Nephron (organoid): ENCODE results near the gene RAB40B.

Source experiments
- H3K27ac Mint-ChIP-seq, 3 experiments: 2 replicates each; pipeline ENCODE4 v1.8.0; 2020; ENCODE audit warnings: mixed read lengths in 3 of 3, mild to moderate bottlenecking in 2 of 3, moderate library complexity in 1 of 3
- H3K27me3 Mint-ChIP-seq: 2 replicates; pipeline ENCODE4 v1.8.0; 2021; ENCODE audit warnings: low read depth, mild to moderate bottlenecking, moderate library complexity, mixed read lengths
- H3K36me3 Mint-ChIP-seq: 2 replicates; pipeline ENCODE4 v1.8.0; 2020; ENCODE audit warnings: low read depth, mixed read lengths
- H3K4me1 Mint-ChIP-seq: 2 replicates; pipeline ENCODE4 v1.8.0; 2020; ENCODE audit warnings: mixed read lengths
- H3K4me3 Mint-ChIP-seq, 3 experiments: 2 replicates each; pipeline ENCODE4 v1.8.0; 2020; ENCODE audit warnings: mild to moderate bottlenecking in 3 of 3, mixed read lengths in 3 of 3, moderate library complexity in 2 of 3
- H3K9me3 Mint-ChIP-seq: 2 replicates; pipeline ENCODE4 v1.8.0; 2020; ENCODE audit warnings: mixed read lengths
- TF ChIP-seq, protein P1 (sequence below), 3 experiments: fragments of 200-600 bp; sonication (generic); IDR thresholded peaks; one replicate each; pipeline ENCODE4 v1.5.0; 2021; ENCODE audit warnings: antibody characterized with exemption in 3 of 3; ENCODE audit not compliant: unreplicated experiment in 3 of 3

Gene RAB40B

DNA sequence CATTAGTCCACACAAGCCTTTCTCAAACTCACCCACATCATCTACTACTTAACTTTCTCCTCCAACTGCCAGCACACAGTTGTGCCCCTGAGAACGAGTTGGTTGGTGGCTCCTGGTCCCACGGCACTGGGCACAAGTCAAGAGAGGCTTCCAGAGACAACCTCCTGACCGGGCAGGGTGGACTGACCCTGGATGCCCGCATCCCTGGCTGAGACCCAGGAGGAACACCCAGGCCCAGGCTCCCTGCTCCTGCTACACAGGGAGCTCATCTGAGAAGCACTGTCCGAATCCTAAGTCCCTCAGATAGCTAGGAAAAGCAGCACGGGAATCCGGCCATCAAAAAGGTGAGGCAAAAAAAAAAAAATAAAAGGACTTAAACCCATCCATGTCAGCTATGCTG, 79.3 kb downstream of the RAB40B start:
- Mint-ChIP-seq H3K9me3 (no peaks in the 10 kb centered on the region), H3K36me3 (peaks cover 70% of the 10 kb centered on the region), H3K27ac (no peak overlapping the region), H3K27me3 (no peaks in the 10 kb centered on the region), H3K4me1 (no peaks in the 10 kb centered on the region), H3K4me3 (no peak overlapping the region)
- TF ChIP-seq, protein P1, sequence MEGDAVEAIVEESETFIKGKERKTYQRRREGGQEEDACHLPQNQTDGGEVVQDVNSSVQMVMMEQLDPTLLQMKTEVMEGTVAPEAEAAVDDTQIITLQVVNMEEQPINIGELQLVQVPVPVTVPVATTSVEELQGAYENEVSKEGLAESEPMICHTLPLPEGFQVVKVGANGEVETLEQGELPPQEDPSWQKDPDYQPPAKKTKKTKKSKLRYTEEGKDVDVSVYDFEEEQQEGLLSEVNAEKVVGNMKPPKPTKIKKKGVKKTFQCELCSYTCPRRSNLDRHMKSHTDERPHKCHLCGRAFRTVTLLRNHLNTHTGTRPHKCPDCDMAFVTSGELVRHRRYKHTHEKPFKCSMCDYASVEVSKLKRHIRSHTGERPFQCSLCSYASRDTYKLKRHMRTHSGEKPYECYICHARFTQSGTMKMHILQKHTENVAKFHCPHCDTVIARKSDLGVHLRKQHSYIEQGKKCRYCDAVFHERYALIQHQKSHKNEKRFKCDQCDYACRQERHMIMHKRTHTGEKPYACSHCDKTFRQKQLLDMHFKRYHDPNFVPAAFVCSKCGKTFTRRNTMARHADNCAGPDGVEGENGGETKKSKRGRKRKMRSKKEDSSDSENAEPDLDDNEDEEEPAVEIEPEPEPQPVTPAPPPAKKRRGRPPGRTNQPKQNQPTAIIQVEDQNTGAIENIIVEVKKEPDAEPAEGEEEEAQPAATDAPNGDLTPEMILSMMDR (IDR thresholded peaks at IDR 0.05; ENCODE audit: unreplicated experiment in 3 of 3), result no peak

DNA sequence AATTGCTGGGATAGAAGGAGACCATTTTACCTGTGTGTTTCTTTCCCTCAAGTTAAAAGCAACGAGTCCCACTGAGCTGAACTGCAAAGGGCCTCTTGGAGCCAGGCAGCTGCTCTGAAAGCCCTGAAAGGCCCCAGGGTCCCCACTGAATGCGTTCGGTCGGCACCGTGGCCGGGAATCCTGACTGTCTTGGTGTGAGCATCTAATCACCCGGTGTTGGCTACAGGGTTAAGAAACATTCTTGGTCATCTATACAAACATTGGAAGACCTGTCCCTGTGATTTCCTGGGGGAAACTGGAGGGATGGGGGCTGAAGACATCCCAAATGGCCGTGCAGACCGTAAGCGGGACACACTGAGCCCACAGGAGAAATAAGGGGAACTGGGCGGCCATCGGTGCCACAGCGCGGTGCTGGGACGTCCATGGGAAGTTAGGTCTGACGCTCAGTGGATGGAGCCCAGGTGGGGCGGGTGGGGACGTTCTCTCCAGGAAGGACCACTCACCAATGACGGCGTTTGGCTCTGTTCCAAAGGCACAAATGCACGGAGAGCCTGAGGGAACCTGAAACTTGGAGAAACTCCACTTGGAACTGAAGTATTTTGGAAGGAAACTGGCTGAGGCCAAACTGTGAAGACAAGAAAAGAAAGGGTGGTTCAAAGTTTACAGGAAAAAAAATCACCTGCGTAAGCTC, 82.3 kb downstream of the RAB40B start:
- H3K27ac Mint-ChIP-seq, result peak overlapping the region in 1 of 3 experiments; percentile 90
- no peaks in the 10 kb centered on the region for H3K9me3 Mint-ChIP-seq
- TF ChIP-seq, protein P1 (IDR thresholded peaks at IDR 0.05; ENCODE audit: unreplicated experiment in 3 of 3), result no peak
- H3K4me1 Mint-ChIP-seq, result peaks cover 11% of the 10 kb centered on the region
- H3K4me3 Mint-ChIP-seq, result no peak overlapping the region
- H3K27me3 Mint-ChIP-seq, result no peaks in the 10 kb centered on the region
- H3K36me3 Mint-ChIP-seq, result peaks cover 80% of the 10 kb centered on the region

DNA sequence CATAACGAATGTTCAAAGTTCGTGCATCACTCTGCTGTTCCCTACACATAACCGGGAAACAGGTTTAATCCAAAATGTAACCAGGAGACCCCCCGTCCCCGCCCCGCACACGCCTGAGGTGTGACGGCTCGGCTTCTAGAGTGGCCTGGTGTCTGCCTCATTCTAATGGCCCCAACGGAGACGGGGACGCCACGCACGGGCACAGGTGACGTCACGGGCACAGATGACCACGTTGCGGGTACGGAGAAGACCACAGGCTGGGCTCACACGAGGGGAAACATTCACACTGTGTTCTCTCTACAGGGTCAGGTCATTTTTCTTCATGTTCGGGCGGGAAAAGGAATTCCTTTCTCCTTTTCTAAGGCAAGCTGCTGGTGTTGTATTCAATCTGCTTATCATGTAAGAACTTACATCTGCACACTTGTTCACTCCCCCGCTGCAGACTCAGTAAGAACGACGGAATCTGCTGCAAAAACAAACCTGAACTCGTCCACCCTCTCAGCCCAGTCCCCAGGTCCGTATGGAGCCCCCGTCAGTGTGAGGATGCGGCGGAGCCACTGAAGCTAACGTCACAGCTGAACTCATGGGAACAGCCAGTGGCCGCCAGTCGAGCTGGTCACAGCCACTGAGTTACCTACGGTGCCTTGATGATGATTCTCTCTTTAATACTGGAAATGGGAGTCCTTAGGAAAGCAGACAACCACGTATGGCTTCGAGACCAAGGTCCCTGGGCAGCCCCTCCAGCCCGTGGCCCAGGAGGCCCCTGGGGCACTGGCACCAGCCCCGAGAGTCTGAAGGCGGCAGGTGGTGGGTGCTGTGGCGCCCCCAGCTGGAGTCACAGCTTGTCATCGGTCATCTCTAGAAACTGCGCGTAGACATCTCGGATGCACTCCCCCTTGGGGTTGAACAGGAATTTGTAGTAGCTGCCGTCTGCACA, 83.1 kb downstream of the RAB40B start:
- peak overlapping the region; percentile 47 to 90 (median 68) for H3K27ac Mint-ChIP-seq
- H3K36me3 Mint-ChIP-seq, result peaks cover 74% of the 10 kb centered on the region
- no peak overlapping the region for H3K4me3 Mint-ChIP-seq
- peaks cover 11% of the 10 kb centered on the region for H3K4me1 Mint-ChIP-seq
- H3K9me3 Mint-ChIP-seq, result no peaks in the 10 kb centered on the region
- TF ChIP-seq, protein P1 (IDR thresholded peaks at IDR 0.05; ENCODE audit: unreplicated experiment in 3 of 3), result no peak
- H3K27me3 Mint-ChIP-seq, result no peaks in the 10 kb centered on the region

DNA sequence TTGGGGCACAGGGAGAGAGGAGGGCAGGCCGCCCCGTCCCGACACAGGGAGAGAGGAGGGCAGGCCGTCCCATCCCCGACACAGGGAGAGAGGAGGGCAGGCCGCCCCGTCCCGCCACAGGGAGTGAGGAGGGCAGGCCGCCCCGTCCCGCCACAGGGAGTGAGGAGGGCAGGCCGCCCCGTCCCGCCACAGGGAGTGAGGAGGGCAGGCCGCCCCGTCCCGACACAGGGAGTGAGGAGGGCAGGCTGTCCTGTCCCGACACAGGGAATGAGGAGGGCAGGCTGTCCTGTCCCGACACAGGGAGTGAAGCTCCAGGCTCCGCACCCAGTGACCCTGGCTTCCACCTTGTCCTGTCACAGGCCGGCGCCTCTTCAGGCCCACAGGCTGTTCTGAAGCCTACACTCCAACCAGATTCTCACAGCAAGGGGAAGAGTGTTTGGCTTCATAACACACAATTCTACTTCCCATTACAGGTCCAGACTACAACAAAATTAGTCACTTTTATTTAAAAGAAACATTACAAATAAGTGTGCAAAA, 84.3 kb downstream of the RAB40B start:
- Mint-ChIP-seq H3K4me3 (no peak overlapping the region), H3K4me1 (peaks cover 20% of the 10 kb centered on the region), H3K27me3 (no peaks in the 10 kb centered on the region), H3K36me3 (peaks cover 76% of the 10 kb centered on the region), H3K9me3 (peaks cover 9% of the 10 kb centered on the region), H3K27ac (peak overlapping the region in 2 of 3 experiments; percentile 53 to 85)
- TF ChIP-seq, protein P1 (IDR thresholded peaks at IDR 0.05; ENCODE audit: unreplicated experiment in 3 of 3), result no peak

DNA sequence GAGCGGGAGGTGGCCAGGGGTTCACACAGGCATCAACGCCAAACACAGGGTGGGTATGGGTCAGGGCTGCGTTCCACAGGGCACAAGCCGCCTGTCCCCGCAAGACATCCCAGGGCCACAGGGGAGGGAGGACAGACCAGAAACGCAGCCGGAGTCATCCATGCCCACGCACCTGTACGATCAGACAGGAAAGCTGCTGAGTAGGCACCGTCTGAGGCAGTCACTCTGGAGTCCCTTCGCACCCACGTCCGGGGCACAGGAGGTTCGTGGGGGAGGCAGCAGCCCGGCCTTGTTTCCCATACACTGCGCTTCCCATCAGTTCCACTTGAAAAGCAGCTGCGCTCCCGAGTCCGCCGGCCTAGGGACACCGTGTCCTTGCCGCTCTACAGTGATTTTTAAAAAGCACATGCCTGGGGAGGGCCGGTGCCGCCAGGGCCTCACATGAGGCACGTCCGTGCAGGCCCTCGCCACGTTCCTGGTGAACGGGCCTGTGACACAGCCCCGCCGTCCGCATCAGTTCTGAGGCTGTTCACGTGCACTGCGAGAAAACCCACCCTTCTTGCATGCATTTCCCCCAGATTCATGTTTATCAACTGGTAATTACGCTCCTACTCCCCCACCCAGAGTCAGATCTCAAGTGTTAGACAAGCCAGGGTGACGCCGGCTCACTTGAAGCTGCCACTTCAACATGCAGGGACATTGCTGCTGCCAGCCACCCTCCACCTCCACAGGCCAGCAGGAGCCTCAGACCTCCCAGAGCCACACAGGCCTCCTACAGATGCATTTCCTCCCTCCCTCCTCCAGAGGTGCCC, 85.0 kb downstream of the RAB40B start:
- Mint-ChIP-seq H3K36me3 (peaks cover 75% of the 10 kb centered on the region), H3K4me3 (peak overlapping the region in 1 of 3 experiments; percentile 7), H3K27me3 (no peaks in the 10 kb centered on the region), H3K27ac (peak overlapping the region in 2 of 3 experiments; percentile 53 to 85), H3K9me3 (peaks cover 9% of the 10 kb centered on the region), H3K4me1 (peaks cover 20% of the 10 kb centered on the region)
- TF ChIP-seq, protein P1 (IDR thresholded peaks at IDR 0.05; ENCODE audit: unreplicated experiment in 3 of 3), result no peak
